Endothelial cell of umbilical vein (primary cell): Measurements from ENCODE around the gene GABARAPL2. TPM values are rescaled to one million over a fixed set of nuclear protein-coding genes. Genes with fewer than 3 reads are reported as not detected.

Experiments
- BruUV-seq: library from RNA; stranded (reverse); fragments of 400-500 nt; replicated peaks from 2 replicates; lab custom pipeline; 2021; lab: Mats Ljungman, UMichigan
- CTCF ChIA-PET: fragments of 300-600, 350-600 bp; sonication (Branson Sonifier 250); formaldehyde crosslinking; loops from one replicate; lab custom pipeline; 2021; ENCODE audit warnings: antibody characterized with exemption, inconsistent platforms; lab: Charles Lee
- POLR2A ChIA-PET: fragments of 300-600, 350-600 bp; sonication (Branson Sonifier 250); formaldehyde crosslinking; loops from one replicate; lab custom pipeline; 2021; ENCODE audit warnings: antibody characterized with exemption, inconsistent platforms; lab: Charles Lee
- DNase-seq: peaks from one replicate; pipeline ENCODE4 v3.0.0-alpha.2; 2011; ENCODE audit warnings: low read depth, low spot score
- FAIRE-seq: peaks from 2 replicates; lab custom pipeline; 2011; peaks lifted over from hg19 to GRCh38; lab: Jason Lieb, UNC
- H2AFZ ChIP-seq: 2 replicates; pipeline ENCODE4 v1.6.0; 2012; ENCODE audit warnings: low read depth, low read length, control low read depth, inconsistent platforms
- H3K27ac ChIP-seq: 2 replicates; pipeline ENCODE4 v1.5.1; 2011; ENCODE audit warnings: low read depth, mild to moderate bottlenecking, control low read depth, low read length, moderate library complexity; ENCODE audit not compliant: insufficient read depth
- H3K27me3 ChIP-seq, 2 experiments: 2 replicates each; pipeline versions ENCODE4 v1.6.0 to v1.6.1; 2011; ENCODE audit warnings: low read length in 2 of 2, mixed read lengths in 1 of 2; ENCODE audit not compliant: control insufficient read depth in 2 of 2, insufficient read depth in 2 of 2
- H3K36me3 ChIP-seq, 2 experiments: 2 replicates in 1 of 2; 3 replicates in 1 of 2; pipeline ENCODE4 v1.5.1; 2011; ENCODE audit warnings: low read length in 2 of 2, mild to moderate bottlenecking in 1 of 2, moderate library complexity in 1 of 2; ENCODE audit not compliant: control insufficient read depth in 2 of 2, insufficient read depth in 2 of 2; ENCODE audit errors: extremely low read depth in 1 of 2
- H3K4me1 ChIP-seq: 3 replicates; pipeline ENCODE4 v1.5.1; 2011; ENCODE audit warnings: mild to moderate bottlenecking, low read length; ENCODE audit not compliant: control insufficient read depth, insufficient read depth; ENCODE audit errors: extremely low read depth
- H3K4me2 ChIP-seq: 2 replicates; pipeline ENCODE4 v1.6.1; 2011; ENCODE audit warnings: low read length, control low read depth, mixed read lengths; ENCODE audit not compliant: insufficient read depth
- H3K4me3 ChIP-seq, 3 experiments: fragments of 200-600 bp in 1 of 3; sonication (generic), shearing (Covaris generic) in 1 of 3; replicated peaks in 1 of 3; 2 replicates each; pipeline ENCODE4 v1.5.1; 2011 to 2016; ENCODE audit warnings: control low read depth in 3 of 3, low read length in 3 of 3, mild to moderate bottlenecking in 2 of 3, inconsistent platforms in 1 of 3, low read depth in 1 of 3, moderate library complexity in 1 of 3; ENCODE audit not compliant: insufficient read depth in 1 of 3
- H3K79me2 ChIP-seq: 2 replicates; pipeline ENCODE4 v1.6.0; 2012; ENCODE audit warnings: low read length, inconsistent platforms; ENCODE audit not compliant: control insufficient read depth, insufficient read depth
- H3K9ac ChIP-seq: replicated peaks from 2 replicates; pipeline ENCODE3; 2011; ENCODE audit warnings: low read length, control low read depth; ENCODE audit not compliant: insufficient read depth; ENCODE audit errors: extremely low read depth
- H3K9me1 ChIP-seq: replicated peaks from 3 replicates; pipeline ENCODE4 v1.6.0; 2011; ENCODE audit warnings: mild to moderate bottlenecking, low read length; ENCODE audit not compliant: control insufficient read depth, insufficient read depth; ENCODE audit errors: extremely low read depth
- H3K9me3 ChIP-seq: replicated peaks from 2 replicates; pipeline ENCODE4 v1.5.1; 2012; ENCODE audit warnings: low read length, inconsistent platforms; ENCODE audit not compliant: control insufficient read depth, insufficient read depth
- H4K20me1 ChIP-seq: replicated peaks from 2 replicates; pipeline ENCODE3; 2011; ENCODE audit warnings: mild to moderate bottlenecking, low read length; ENCODE audit not compliant: control insufficient read depth, insufficient read depth; ENCODE audit errors: extremely low read depth
- CTCF ChIP-seq, 2 donors: IDR thresholded peaks; 1 replicate in 1 of 2; 2 replicates in 1 of 2; pipeline ENCODE4 v1.5.1; 2011; ENCODE audit warnings: low read length in 2 of 2, mild to moderate bottlenecking in 2 of 2, moderate library complexity in 2 of 2, control low read depth in 1 of 2, inconsistent platforms in 1 of 2, low read depth in 1 of 2; ENCODE audit not compliant: insufficient read depth in 1 of 2; ENCODE audit errors: extremely low read depth in 1 of 2
- EZH2 ChIP-seq: IDR thresholded peaks from 2 replicates; pipeline ENCODE4 v1.6.1; 2012; ENCODE audit warnings: borderline replicate concordance, low read depth, mild to moderate bottlenecking, moderate library complexity, low read length, inconsistent platforms; ENCODE audit not compliant: severe bottlenecking
- FOS ChIP-seq: IDR thresholded peaks from 2 replicates; pipeline ENCODE4 v1.6.1; 2011; ENCODE audit warnings: mild to moderate bottlenecking, low read length, moderate library complexity, borderline replicate concordance; ENCODE audit not compliant: insufficient read depth
- GATA2 ChIP-seq: IDR thresholded peaks from 2 replicates; pipeline ENCODE4 v1.7.0; 2011; ENCODE audit warnings: low read depth, mild to moderate bottlenecking, moderate library complexity, mixed read lengths, low read length; ENCODE audit not compliant: insufficient read length, insufficient read depth
- JUN ChIP-seq: IDR thresholded peaks from 2 replicates; pipeline ENCODE4 v1.6.1; 2011; ENCODE audit warnings: borderline replicate concordance, low read depth; ENCODE audit not compliant: insufficient read length, insufficient read depth
- MAX ChIP-seq: IDR thresholded peaks from 2 replicates; pipeline ENCODE4 v1.6.1; 2011; ENCODE audit not compliant: insufficient read depth, insufficient read length
- MYC ChIP-seq: IDR thresholded peaks from one replicate; pipeline ENCODE4 v1.6.1; 2011; ENCODE audit warnings: mild to moderate bottlenecking, low read depth, low read length
- POLR2A ChIP-seq: IDR thresholded peaks from 2 replicates; pipeline ENCODE4 v1.6.1; 2012; ENCODE audit warnings: low read depth, mild to moderate bottlenecking, control low read depth, low read length
- POLR2AphosphoS5 ChIP-seq: IDR thresholded peaks from 2 replicates; pipeline ENCODE4 v1.6.1; 2012; ENCODE audit warnings: low read depth, mild to moderate bottlenecking, control low read depth, low read length, moderate library complexity; ENCODE audit not compliant: insufficient read depth
- dilution Hi-C: fragments of 300-500 bp; cut with MboI; formaldehyde crosslinking; loops from one replicate; pipeline ENCODE4 v1.15.0; 2019; ENCODE audit warnings: low sequenced_read_pairs; ENCODE audit not compliant: extremely low pct_ligation_motif_present
- intact Hi-C: fragments of 100-400 bp; cut with micrococcal nuclease; formaldehyde crosslinking; loops from one replicate; pipeline ENCODE4 v1.10.0; 2022
- polyA plus RNA-seq, 4 experiments: library from polyadenylated mRNA; depleted of rRNA in 3 of 4; stranded (reverse) in 3 of 4; unstranded in 1 of 4; fragments of >200 nt; gene quantifications; 2 replicates each; pipeline versions ENCODE4 v1.2.1 to v1.2.3, GENCODE V29; 2011 to 2012; ENCODE audit warnings: missing spikeins in 1 of 4
- total RNA-seq: library from RNA; stranded (reverse); gene quantifications from 2 replicates; pipeline ENCODE4 v1.2.3, GENCODE V29; 2021

GABARAPL2 gene
- total and polyA plus RNA-seq, 2 donors (not counting 3 experiments of a cell fraction or from before 2014, with no cell fraction given), result 77.9 to 84.5 TPM

GRCh38 chr16:75579281-75579834 is 13.2 kb downstream of the GABARAPL2 start:
- Histone ChIP-seq H3K9me1 (no peaks in the 10 kb centered on the region), H3K27me3 (no peaks in the 10 kb centered on the region), H3K4me3 (no peak overlapping the region), H3K4me2 (no peak overlapping the region), H3K9me3 (no peaks in the 10 kb centered on the region), H2AFZ (no peak overlapping the region), H3K9ac (no peak overlapping the region), H4K20me1 (no peaks in the 10 kb centered on the region), H3K4me1 (no peaks in the 10 kb centered on the region), H3K36me3 (peaks cover 7 to 15% of the 10 kb centered on the region in 2 experiments), H3K79me2 (no peaks in the 10 kb centered on the region), H3K27ac (no peak overlapping the region)
- ChIA-PET POLR2A (no interaction called here), CTCF (interaction anchor here (1.5 kb wide), 1 partner anchor 13 kb away, joined by 3 read pairs; the partner anchor contains the start of gene GABARAPL2)
- FAIRE-seq, result no peak
- DNase-seq, result no peak
- intact Hi-C loops, result no loop called here
- no peak for TF ChIP-seq JUN
- TF ChIP-seq GATA2, result no peak
- no peak for TF ChIP-seq EZH2
- TF ChIP-seq POLR2A, result no peak
- BruUV-seq, result no TSS peak
- dilution Hi-C loops, result no loop called here

GRCh38 chr16:75584108-75584507 is 17.9 kb downstream of the GABARAPL2 start:
- Histone ChIP-seq H3K27ac (no peak overlapping the region), H3K9ac (no peak overlapping the region), H3K9me3 (no peaks in the 10 kb centered on the region), H3K4me3 (no peak overlapping the region), H3K27me3 (no peaks in the 10 kb centered on the region), H3K4me2 (no peak overlapping the region), H3K4me1 (no peaks in the 10 kb centered on the region), H3K36me3 (peaks cover 0 to 4% of the 10 kb centered on the region in 2 experiments), H2AFZ (no peak overlapping the region), H3K9me1 (no peaks in the 10 kb centered on the region), H3K79me2 (no peaks in the 10 kb centered on the region), H4K20me1 (no peaks in the 10 kb centered on the region)
- no peak for TF ChIP-seq POLR2A
- no peak for TF ChIP-seq JUN
- no peak for TF ChIP-seq POLR2AphosphoS5
- no peak for TF ChIP-seq CTCF (IDR thresholded peaks at IDR 0.05; ENCODE audit: extremely low read depth in 1 of 2, insufficient read depth in 1 of 2, low read depth in 1 of 2, low read length in 2 of 2)
- no peak for TF ChIP-seq GATA2
- TF ChIP-seq FOS, result no peak
- no peak for TF ChIP-seq EZH2
- TF ChIP-seq MAX, result no peak
- TF ChIP-seq MYC, result no peak
- no peak for FAIRE-seq
- ChIA-PET POLR2A (no interaction called here), CTCF (no interaction called here)
- intact Hi-C loops (no loop called here), dilution Hi-C loops (no loop called here)
- BruUV-seq, result no TSS peak
- no peak for DNase-seq
